Gastroesophageal sphincter (tissue), 4 donors: ENCODE results near the gene TRPV6. TPM values are rescaled to one million over a fixed set of nuclear protein-coding genes. Genes with fewer than 3 reads are reported as not detected.

Source experiments
- ATAC-seq: fragments of 150-250 bp; one replicate; pipeline ENCODE4 v1.9.1; 2016; ENCODE audit warnings: mild to moderate bottlenecking, moderate library complexity
- H3K27ac ChIP-seq, 4 donors: fragments of 200-600 bp; sonication (generic) in 3 of 4; 1 replicate in 3 of 4; 2 replicates in 1 of 4; pipeline ENCODE4 v1.5.1; 2016 to 2019
- H3K27me3 ChIP-seq: fragments of 200-600 bp; sonication (generic); one replicate; pipeline ENCODE4 v1.5.1; 2019
- H3K36me3 ChIP-seq, 2 donors: fragments of 200-600 bp; sonication (generic); one replicate each; pipeline ENCODE4 v1.5.1; 2019; ENCODE audit warnings: control low read depth in 1 of 2
- H3K4me1 ChIP-seq, 3 donors: fragments of 200-600 bp; sonication (generic); 1 replicate in 2 of 3; 2 replicates in 1 of 3; pipeline ENCODE4 v1.5.1; 2016 to 2019; ENCODE audit warnings: control low read depth in 2 of 3
- H3K4me3 ChIP-seq, 2 donors: fragments of 200-600 bp; sonication (generic); one replicate each; pipeline ENCODE4 v1.5.1; 2019; ENCODE audit warnings: mild to moderate bottlenecking in 1 of 2, moderate library complexity in 1 of 2
- H3K9me3 ChIP-seq, 3 donors: fragments of 200-600 bp; sonication (generic); one replicate each; pipeline ENCODE4 v1.5.1; 2017 to 2019; ENCODE audit warnings: control low read depth in 2 of 3
- CTCF ChIP-seq, 4 experiments: fragments of 200-600 bp in 2 of 4; fragments of 450-650 bp in 2 of 4; sonication (generic) in 1 of 4; IDR thresholded peaks; one replicate each; pipeline ENCODE4 v1.5.1; 2017 to 2019; ENCODE audit warnings: antibody characterized with exemption in 4 of 4, mild to moderate bottlenecking in 2 of 4, moderate library complexity in 2 of 4
- EP300 ChIP-seq: sonication (generic); formaldehyde crosslinking; IDR thresholded peaks from one replicate; pipeline ENCODE4 v1.6.1; 2017; ENCODE audit warnings: antibody characterized with exemption, mild to moderate bottlenecking
- POLR2A ChIP-seq, 2 donors: fragments of 450-650 bp; IDR thresholded peaks; one replicate each; pipeline ENCODE4 v1.6.1; 2017; ENCODE audit warnings: antibody characterized with exemption in 2 of 2, mild to moderate bottlenecking in 2 of 2, moderate library complexity in 1 of 2
- POLR2AphosphoS5 ChIP-seq: sonication (generic); formaldehyde crosslinking; IDR thresholded peaks from one replicate; pipeline ENCODE4 v1.6.1; 2017; ENCODE audit warnings: antibody characterized with exemption
- WGBS, 2 donors: methylation state at CpG; one replicate each; pipeline ENCODE4 v1.1.5; 2018; ENCODE audit warnings: low coverage in 1 of 2; 5-methylcytosine and 5-hydroxymethylcytosine counted together
- total RNA-seq, 4 donors: library from RNA; depleted of rRNA; stranded (reverse); fragments of >200 nt; gene quantifications; one replicate each; pipeline ENCODE4 v1.1.0, GENCODE V29; 2016

TRPV6 gene
- total RNA-seq, 4 donors from 2014 or later = 0.16 TPM; not detected in 3

GRCh38 chr7:142833174-142834048 lies 52.1 kb downstream of the TRPV6 start:
- H3K9me3 ChIP-seq = no peaks in the 10 kb centered on the region
- WGBS, 2 donors = 40 to 57% methylated on average over 5 to 6 of the region's 6 CpGs
- ATAC-seq = no peak
- H3K4me1 ChIP-seq = no peaks in the 10 kb centered on the region
- no peaks in the 10 kb centered on the region for H3K36me3 ChIP-seq
- H3K27me3 ChIP-seq = no peaks in the 10 kb centered on the region
- no peak overlapping the region for H3K27ac ChIP-seq
- H3K4me3 ChIP-seq = no peak overlapping the region
- no peak for TF ChIP-seq EP300
- TF ChIP-seq POLR2AphosphoS5 = no peak
- TF ChIP-seq POLR2A (IDR thresholded peaks at IDR 0.05) = no peak
- no peak for TF ChIP-seq CTCF (IDR thresholded peaks at IDR 0.05)

GRCh38 chr7:142832417-142832816 lies 53.1 kb downstream of the TRPV6 start:
- 31 to 36% methylated on average over 2 of the region's 2 CpGs for WGBS, 2 donors
- Histone ChIP-seq H3K4me1 (no peaks in the 10 kb centered on the region), H3K27ac (no peak overlapping the region), H3K4me3 (no peak overlapping the region), H3K27me3 (no peaks in the 10 kb centered on the region), H3K9me3 (no peaks in the 10 kb centered on the region), H3K36me3 (no peaks in the 10 kb centered on the region)
- TF ChIP-seq POLR2A (IDR thresholded peaks at IDR 0.05) (no peak), EP300 (no peak), CTCF (IDR thresholded peaks at IDR 0.05) (no peak), POLR2AphosphoS5 (no peak)
- ATAC-seq = no peak

GRCh38 chr7:142827951-142828500 lies 57.5 kb downstream of the TRPV6 start:
- Histone ChIP-seq H3K36me3 (no peaks in the 10 kb centered on the region), H3K27ac (no peak overlapping the region), H3K4me1 (no peaks in the 10 kb centered on the region), H3K4me3 (no peak overlapping the region), H3K27me3 (no peaks in the 10 kb centered on the region), H3K9me3 (peaks cover 0 to 14% (median 0%) of the 10 kb centered on the region in 3 donors)
- no peak for ATAC-seq
- TF ChIP-seq EP300 (no peak), POLR2AphosphoS5 (no peak), CTCF (IDR thresholded peaks at IDR 0.05) (no peak), POLR2A (IDR thresholded peaks at IDR 0.05) (no peak)
- 25 to 26% methylated on average over 1 of the region's 1 CpG for WGBS, 2 donors

- H3K4me3 ChIP-seq = no peak overlapping the region
- no peak for ATAC-seq
- H3K9me3 ChIP-seq = peaks cover 0 to 14% (median 0%) of the 10 kb centered on the region in 3 donors
- H3K4me1 ChIP-seq = no peaks in the 10 kb centered on the region
- TF ChIP-seq EP300 (no peak), POLR2A (IDR thresholded peaks at IDR 0.05) (no peak), POLR2AphosphoS5 (no peak), CTCF (IDR thresholded peaks at IDR 0.05) (no peak)
- WGBS, 2 donors = 0 to 4% methylated on average over 1 of the region's 1 CpG
- H3K27me3 ChIP-seq = peaks cover 7% of the 10 kb centered on the region
- no peak overlapping the region for H3K27ac ChIP-seq
- no peaks in the 10 kb centered on the region for H3K36me3 ChIP-seq
These were observed 62.8 kb downstream of the TRPV6 start for GRCh38 chr7:142822714-142823113.

Other genes starting within 250 kb of the TRPV6 start
- under 1 TPM in 1 of 4 donors, not detected in 3; 0.94 TPM for gene PRSS1, start 136.3 kb downstream of the TRPV6 start, total RNA-seq
- gene PRSS2, start 114.8 kb downstream of the TRPV6 start, total RNA-seq = not detected
- gene EPHB6, start 30.7 kb downstream of the TRPV6 start, total RNA-seq = 10 to 100 TPM in 2 of 4 donors, 1 to 10 TPM in 2; 6.0 to 22.1 (median 9.7) TPM
- gene TRPV5, start 48.0 kb upstream of the TRPV6 start, total RNA-seq = under 1 TPM in 1 of 4 donors, not detected in 3; 0.31 TPM
- gene LLCFC1, start 53.7 kb upstream of the TRPV6 start, total RNA-seq = not detected
- gene KEL, start 76.6 kb upstream of the TRPV6 start, total RNA-seq = not detected
- not detected for gene OR9A2, start 141.4 kb upstream of the TRPV6 start, total RNA-seq
- not detected for gene OR6V1, start 166.6 kb upstream of the TRPV6 start, total RNA-seq
- 1 to 10 TPM in 1 of 4 donors, not detected in 3; 6.8 TPM for gene PIP, start 246.3 kb upstream of the TRPV6 start, total RNA-seq